Endothelial cell of umbilical vein (primary cell): ENCODE data around the gene C1QTNF2. TPM values are rescaled to one million over a fixed set of nuclear protein-coding genes. Genes with fewer than 3 reads are reported as not detected.

ENCODE experiments used
- BruUV-seq: library from RNA; stranded (reverse); fragments of 400-500 nt; replicated peaks from 2 replicates; lab custom pipeline; 2021; lab: Mats Ljungman, UMichigan
- CTCF ChIA-PET: fragments of 300-600, 350-600 bp; sonication (Branson Sonifier 250); formaldehyde crosslinking; loops from one replicate; lab custom pipeline; 2021; ENCODE audit warnings: antibody characterized with exemption, inconsistent platforms; lab: Charles Lee
- POLR2A ChIA-PET: fragments of 300-600, 350-600 bp; sonication (Branson Sonifier 250); formaldehyde crosslinking; loops from one replicate; lab custom pipeline; 2021; ENCODE audit warnings: antibody characterized with exemption, inconsistent platforms; lab: Charles Lee
- DNase-seq: peaks from one replicate; pipeline ENCODE4 v3.0.0-alpha.2; 2011; ENCODE audit warnings: low read depth, low spot score
- FAIRE-seq: peaks from 2 replicates; lab custom pipeline; 2011; peaks lifted over from hg19 to GRCh38; lab: Jason Lieb, UNC
- H2AFZ ChIP-seq: 2 replicates; pipeline ENCODE4 v1.6.0; 2012; ENCODE audit warnings: low read depth, low read length, control low read depth, inconsistent platforms
- H3K27ac ChIP-seq: 2 replicates; pipeline ENCODE4 v1.5.1; 2011; ENCODE audit warnings: low read depth, mild to moderate bottlenecking, control low read depth, low read length, moderate library complexity; ENCODE audit not compliant: insufficient read depth
- H3K27me3 ChIP-seq, 2 experiments: 2 replicates each; pipeline versions ENCODE4 v1.6.0 to v1.6.1; 2011; ENCODE audit warnings: low read length in 2 of 2, mixed read lengths in 1 of 2; ENCODE audit not compliant: control insufficient read depth in 2 of 2, insufficient read depth in 2 of 2
- H3K36me3 ChIP-seq, 2 experiments: 2 replicates in 1 of 2; 3 replicates in 1 of 2; pipeline ENCODE4 v1.5.1; 2011; ENCODE audit warnings: low read length in 2 of 2, mild to moderate bottlenecking in 1 of 2, moderate library complexity in 1 of 2; ENCODE audit not compliant: control insufficient read depth in 2 of 2, insufficient read depth in 2 of 2; ENCODE audit errors: extremely low read depth in 1 of 2
- H3K4me1 ChIP-seq: 3 replicates; pipeline ENCODE4 v1.5.1; 2011; ENCODE audit warnings: mild to moderate bottlenecking, low read length; ENCODE audit not compliant: control insufficient read depth, insufficient read depth; ENCODE audit errors: extremely low read depth
- H3K4me2 ChIP-seq: 2 replicates; pipeline ENCODE4 v1.6.1; 2011; ENCODE audit warnings: low read length, control low read depth, mixed read lengths; ENCODE audit not compliant: insufficient read depth
- H3K4me3 ChIP-seq, 3 experiments: fragments of 200-600 bp in 1 of 3; sonication (generic), shearing (Covaris generic) in 1 of 3; replicated peaks in 1 of 3; 2 replicates each; pipeline ENCODE4 v1.5.1; 2011 to 2016; ENCODE audit warnings: control low read depth in 3 of 3, low read length in 3 of 3, mild to moderate bottlenecking in 2 of 3, inconsistent platforms in 1 of 3, low read depth in 1 of 3, moderate library complexity in 1 of 3; ENCODE audit not compliant: insufficient read depth in 1 of 3
- H3K79me2 ChIP-seq: 2 replicates; pipeline ENCODE4 v1.6.0; 2012; ENCODE audit warnings: low read length, inconsistent platforms; ENCODE audit not compliant: control insufficient read depth, insufficient read depth
- H3K9ac ChIP-seq: replicated peaks from 2 replicates; pipeline ENCODE3; 2011; ENCODE audit warnings: low read length, control low read depth; ENCODE audit not compliant: insufficient read depth; ENCODE audit errors: extremely low read depth
- H3K9me1 ChIP-seq: replicated peaks from 3 replicates; pipeline ENCODE4 v1.6.0; 2011; ENCODE audit warnings: mild to moderate bottlenecking, low read length; ENCODE audit not compliant: control insufficient read depth, insufficient read depth; ENCODE audit errors: extremely low read depth
- H3K9me3 ChIP-seq: replicated peaks from 2 replicates; pipeline ENCODE4 v1.5.1; 2012; ENCODE audit warnings: low read length, inconsistent platforms; ENCODE audit not compliant: control insufficient read depth, insufficient read depth
- H4K20me1 ChIP-seq: replicated peaks from 2 replicates; pipeline ENCODE3; 2011; ENCODE audit warnings: mild to moderate bottlenecking, low read length; ENCODE audit not compliant: control insufficient read depth, insufficient read depth; ENCODE audit errors: extremely low read depth
- EZH2 ChIP-seq: IDR thresholded peaks from 2 replicates; pipeline ENCODE4 v1.6.1; 2012; ENCODE audit warnings: borderline replicate concordance, low read depth, mild to moderate bottlenecking, moderate library complexity, low read length, inconsistent platforms; ENCODE audit not compliant: severe bottlenecking
- FOS ChIP-seq: IDR thresholded peaks from 2 replicates; pipeline ENCODE4 v1.6.1; 2011; ENCODE audit warnings: mild to moderate bottlenecking, low read length, moderate library complexity, borderline replicate concordance; ENCODE audit not compliant: insufficient read depth
- GATA2 ChIP-seq: IDR thresholded peaks from 2 replicates; pipeline ENCODE4 v1.7.0; 2011; ENCODE audit warnings: low read depth, mild to moderate bottlenecking, moderate library complexity, mixed read lengths, low read length; ENCODE audit not compliant: insufficient read length, insufficient read depth
- JUN ChIP-seq: IDR thresholded peaks from 2 replicates; pipeline ENCODE4 v1.6.1; 2011; ENCODE audit warnings: borderline replicate concordance, low read depth; ENCODE audit not compliant: insufficient read length, insufficient read depth
- MYC ChIP-seq: IDR thresholded peaks from one replicate; pipeline ENCODE4 v1.6.1; 2011; ENCODE audit warnings: mild to moderate bottlenecking, low read depth, low read length
- POLR2A ChIP-seq: IDR thresholded peaks from 2 replicates; pipeline ENCODE4 v1.6.1; 2012; ENCODE audit warnings: low read depth, mild to moderate bottlenecking, control low read depth, low read length
- POLR2AphosphoS5 ChIP-seq: IDR thresholded peaks from 2 replicates; pipeline ENCODE4 v1.6.1; 2012; ENCODE audit warnings: low read depth, mild to moderate bottlenecking, control low read depth, low read length, moderate library complexity; ENCODE audit not compliant: insufficient read depth
- dilution Hi-C: fragments of 300-500 bp; cut with MboI; formaldehyde crosslinking; loops from one replicate; pipeline ENCODE4 v1.15.0; 2019; ENCODE audit warnings: low sequenced_read_pairs; ENCODE audit not compliant: extremely low pct_ligation_motif_present
- intact Hi-C: fragments of 100-400 bp; cut with micrococcal nuclease; formaldehyde crosslinking; loops from one replicate; pipeline ENCODE4 v1.10.0; 2022
- polyA plus RNA-seq, 4 experiments: library from polyadenylated mRNA; depleted of rRNA in 3 of 4; stranded (reverse) in 3 of 4; unstranded in 1 of 4; fragments of >200 nt; gene quantifications; 2 replicates each; pipeline versions ENCODE4 v1.2.1 to v1.2.3, GENCODE V29; 2011 to 2012; ENCODE audit warnings: missing spikeins in 1 of 4
- total RNA-seq: library from RNA; stranded (reverse); gene quantifications from 2 replicates; pipeline ENCODE4 v1.2.3, GENCODE V29; 2021
- TF ChIP-seq, protein P1 (sequence below): IDR thresholded peaks from 2 replicates; pipeline ENCODE4 v1.6.1; 2011; ENCODE audit not compliant: insufficient read depth, insufficient read length
- TF ChIP-seq, protein P2 (sequence below), 2 donors: IDR thresholded peaks; 1 replicate in 1 of 2; 2 replicates in 1 of 2; pipeline ENCODE4 v1.5.1; 2011; ENCODE audit warnings: low read length in 2 of 2, mild to moderate bottlenecking in 2 of 2, moderate library complexity in 2 of 2, control low read depth in 1 of 2, inconsistent platforms in 1 of 2, low read depth in 1 of 2; ENCODE audit not compliant: insufficient read depth in 1 of 2; ENCODE audit errors: extremely low read depth in 1 of 2

Gene C1QTNF2
- total and polyA plus RNA-seq, 2 donors (not counting 3 experiments of a cell fraction or from before 2014, with no cell fraction given): 0.52 to 0.53 TPM

DNA sequence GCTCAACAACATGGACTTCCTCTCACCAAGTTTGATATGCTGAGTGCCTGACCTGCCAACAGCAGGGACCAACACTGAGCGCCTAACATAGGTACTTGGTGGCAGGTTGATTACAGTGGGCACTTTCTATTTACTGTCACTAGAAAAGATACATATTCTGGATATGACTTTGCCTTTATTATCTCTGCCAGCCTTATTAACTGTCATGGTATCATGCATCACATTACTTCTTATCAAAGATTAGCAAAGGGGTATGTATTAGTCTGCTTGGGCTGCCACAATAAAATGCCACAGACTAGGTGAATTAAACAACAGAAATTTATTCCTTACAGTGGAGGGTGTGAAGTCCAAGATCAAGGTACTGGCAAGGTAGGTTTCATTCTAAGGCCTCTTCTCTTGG, 14.3 kb upstream of the C1QTNF2 start:
- no peaks in the 10 kb centered on the region for H3K9me1 ChIP-seq
- no peaks in the 10 kb centered on the region for H4K20me1 ChIP-seq
- POLR2A ChIA-PET: no interaction called here
- H3K4me2 ChIP-seq: no peak overlapping the region
- CTCF ChIA-PET: interaction anchor here (1.4 kb wide), 1 partner anchor 14 kb away, joined by 4 read pairs; the partner anchor contains the start of gene C1QTNF2
- no peak overlapping the region for H2AFZ ChIP-seq
- H3K9me3 ChIP-seq: no peaks in the 10 kb centered on the region
- no peaks in the 10 kb centered on the region for H3K79me2 ChIP-seq
- no peak for FAIRE-seq
- no peak overlapping the region for H3K4me3 ChIP-seq
- H3K27me3 ChIP-seq: peaks cover 6 to 10% of the 10 kb centered on the region in 2 experiments
- no peak for DNase-seq
- BruUV-seq: no TSS peak
- H3K9ac ChIP-seq: no peak overlapping the region
- H3K27ac ChIP-seq: no peak overlapping the region
- TF ChIP-seq, protein P1, sequence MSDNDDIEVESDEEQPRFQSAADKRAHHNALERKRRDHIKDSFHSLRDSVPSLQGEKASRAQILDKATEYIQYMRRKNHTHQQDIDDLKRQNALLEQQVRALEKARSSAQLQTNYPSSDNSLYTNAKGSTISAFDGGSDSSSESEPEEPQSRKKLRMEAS: no peak
- TF ChIP-seq FOS (no peak), JUN (no peak), EZH2 (no peak), MYC (no peak), POLR2AphosphoS5 (no peak), POLR2A (no peak), GATA2 (no peak)
- TF ChIP-seq, protein P2, sequence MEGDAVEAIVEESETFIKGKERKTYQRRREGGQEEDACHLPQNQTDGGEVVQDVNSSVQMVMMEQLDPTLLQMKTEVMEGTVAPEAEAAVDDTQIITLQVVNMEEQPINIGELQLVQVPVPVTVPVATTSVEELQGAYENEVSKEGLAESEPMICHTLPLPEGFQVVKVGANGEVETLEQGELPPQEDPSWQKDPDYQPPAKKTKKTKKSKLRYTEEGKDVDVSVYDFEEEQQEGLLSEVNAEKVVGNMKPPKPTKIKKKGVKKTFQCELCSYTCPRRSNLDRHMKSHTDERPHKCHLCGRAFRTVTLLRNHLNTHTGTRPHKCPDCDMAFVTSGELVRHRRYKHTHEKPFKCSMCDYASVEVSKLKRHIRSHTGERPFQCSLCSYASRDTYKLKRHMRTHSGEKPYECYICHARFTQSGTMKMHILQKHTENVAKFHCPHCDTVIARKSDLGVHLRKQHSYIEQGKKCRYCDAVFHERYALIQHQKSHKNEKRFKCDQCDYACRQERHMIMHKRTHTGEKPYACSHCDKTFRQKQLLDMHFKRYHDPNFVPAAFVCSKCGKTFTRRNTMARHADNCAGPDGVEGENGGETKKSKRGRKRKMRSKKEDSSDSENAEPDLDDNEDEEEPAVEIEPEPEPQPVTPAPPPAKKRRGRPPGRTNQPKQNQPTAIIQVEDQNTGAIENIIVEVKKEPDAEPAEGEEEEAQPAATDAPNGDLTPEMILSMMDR (IDR thresholded peaks at IDR 0.05; ENCODE audit: extremely low read depth in 1 of 2, insufficient read depth in 1 of 2, low read depth in 1 of 2, low read length in 2 of 2): no peak
- H3K36me3 ChIP-seq: no peaks in the 10 kb centered on the region
- intact Hi-C loops: no loop called here
- dilution Hi-C loops: no loop called here
- H3K4me1 ChIP-seq: no peaks in the 10 kb centered on the region
